Right kidney (tissue), 9 donors: ENCODE data around the gene PLA2G2E.

Experiments
- DNase-seq: peaks from one replicate; pipeline ENCODE4 v3.0.0-alpha.2; 2016
- long read RNA-seq, 8 donors: transcript quantifications; one replicate each; lab custom pipeline, GENCODE V29; 2026

The PLA2G2E gene
- long read RNA-seq, donor 1 = 0 reads
- long read RNA-seq, donor 2 = 0 reads
- long read RNA-seq, donor 3 = 0 reads
- long read RNA-seq, donor 4 = 0 reads
- long read RNA-seq, donor 5 = 0 reads
- long read RNA-seq, donor 6 = 0 reads
- long read RNA-seq, donor 7 = 0 reads
- long read RNA-seq, donor 8 = 0 reads

GRCh38 chr1:19923137-19923952 lies at the start of gene PLA2G2E:
TSS of gene PLA2G2E (minus strand) at chr1:19923617. CDS start at chr1:19923559, 58 bp downstream.
- no peak for DNase-seq

- DNase-seq = no peak
These were observed 48.2 kb upstream of the PLA2G2E start for GRCh38 chr1:19971664-19972063.

- DNase-seq = no peak
These were observed 46.7 kb upstream of the PLA2G2E start for GRCh38 chr1:19969898-19970660.

GRCh38 chr1:19967808-19968207 lies 44.4 kb upstream of the PLA2G2E start:
- DNase-seq = peak; percentile 15

GRCh38 chr1:19964542-19964941 lies 41.1 kb upstream of the PLA2G2E start:
- DNase-seq = no peak

- no peak for DNase-seq
These were observed 40.2 kb upstream of the PLA2G2E start for GRCh38 chr1:19963636-19964035.

- DNase-seq = no peak
These were observed 37.2 kb upstream of the PLA2G2E start for GRCh38 chr1:19960591-19960990.

GRCh38 chr1:19957779-19958178 lies 34.4 kb upstream of the PLA2G2E start:
- no peak for DNase-seq

- DNase-seq = no peak
These were observed 32.2 kb upstream of the PLA2G2E start for GRCh38 chr1:19955534-19956170.

GRCh38 chr1:19954059-19954458 lies 30.6 kb upstream of the PLA2G2E start:
- DNase-seq = no peak

- DNase-seq = no peak
These were observed 25.6 kb upstream of the PLA2G2E start for GRCh38 chr1:19949016-19949415.

- no peak for DNase-seq
These were observed 23.6 kb upstream of the PLA2G2E start for GRCh38 chr1:19946971-19947370.

GRCh38 chr1:19946331-19946751 lies 22.9 kb upstream of the PLA2G2E start:
- DNase-seq = no peak

GRCh38 chr1:19945914-19946313 lies 22.5 kb upstream of the PLA2G2E start:
- DNase-seq = no peak

GRCh38 chr1:19942657-19943056 lies 19.2 kb upstream of the PLA2G2E start:
- DNase-seq = no peak

- no peak for DNase-seq
These were observed 18.7 kb upstream of the PLA2G2E start for GRCh38 chr1:19942088-19942487.

GRCh38 chr1:19941206-19941568 lies 17.8 kb upstream of the PLA2G2E start:
- no peak for DNase-seq

- DNase-seq = no peak
These were observed 17.2 kb upstream of the PLA2G2E start for GRCh38 chr1:19940486-19941205.

- no peak for DNase-seq
These were observed 15.1 kb upstream of the PLA2G2E start for GRCh38 chr1:19938472-19938871.

- no peak for DNase-seq
These were observed 12.8 kb upstream of the PLA2G2E start for GRCh38 chr1:19936061-19936750.

GRCh38 chr1:19934336-19934735 lies 10.9 kb upstream of the PLA2G2E start:
- no peak for DNase-seq

- DNase-seq = no peak
These were observed 9.4 kb upstream of the PLA2G2E start for GRCh38 chr1:19932866-19933265.
